MG63 (cell line): ENCODE data around the gene DCUN1D1. TPM values are rescaled to one million over a fixed set of nuclear protein-coding genes. Genes with fewer than 3 reads are reported as not detected.

Experiments used
- total RNA-seq: library from RNA; depleted of rRNA; stranded (reverse); fragments of >200 nt; shearing (Covaris generic); gene quantifications from 2 replicates; pipeline ENCODE4 v1.2.3, GENCODE V29; 2014; ENCODE audit warnings: low replicate concordance; rRNA removed

Gene DCUN1D1
- total RNA-seq, 1 experiment from 2014 or later: 7.0 TPM

Other genes with a start within 250 kb of the DCUN1D1 start
- gene ATP11B, start 187.0 kb downstream of the DCUN1D1 start, total RNA-seq: 31.7 and 48.3 TPM in 2 replicates
- 19.8 and 37.4 TPM in 2 replicates for gene MCCC1, start 119.0 kb upstream of the DCUN1D1 start, total RNA-seq
- gene LAMP3, start 182.2 kb upstream of the DCUN1D1 start, total RNA-seq: 0.53 TPM in 1 of 2 replicates, not detected in the other